ENCODE results near the gene TANGO6. TPM values are rescaled to one million over a fixed set of nuclear protein-coding genes. Genes with fewer than 3 reads are reported as not detected.

The TANGO6 gene
- total and polyA plus RNA-seq, 2 of the 8 experiments (the other 6 are each of a cell fraction or from before 2014, with no cell fraction given), result 5.0 to 19.5 TPM

DNA sequence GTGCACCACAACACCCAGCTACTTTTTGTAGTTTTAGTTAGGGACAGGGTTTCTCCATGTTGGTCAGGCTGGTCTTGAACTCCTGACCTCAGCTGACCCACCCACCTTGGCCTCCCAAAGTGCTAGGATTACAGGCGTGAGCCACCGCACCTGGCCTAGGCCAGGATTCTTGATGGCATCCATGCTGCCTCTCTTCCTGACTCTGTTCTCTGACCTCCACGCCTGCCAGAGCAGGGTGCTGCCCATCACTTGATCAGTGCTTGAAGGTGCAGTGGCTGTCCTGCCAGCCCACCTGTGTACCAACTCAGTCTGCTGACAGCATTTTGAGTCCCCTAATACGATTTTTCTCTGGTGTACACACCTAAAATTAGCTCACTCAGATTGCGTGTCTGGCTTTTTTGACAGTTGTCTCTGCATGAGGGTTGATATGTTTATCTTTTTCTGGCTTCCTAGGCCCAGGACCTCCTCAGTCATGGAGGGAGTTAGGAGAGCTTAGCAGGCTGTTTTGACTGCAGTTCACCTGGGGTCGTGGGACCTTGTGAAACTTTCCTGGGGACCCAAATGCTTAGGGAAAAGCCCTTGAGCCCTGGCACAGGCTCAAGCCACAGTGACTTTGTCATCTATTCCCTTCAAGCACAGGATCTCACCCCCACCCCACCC is 268.0 kb downstream of the TANGO6 start (continued):
- TF ChIP-seq GABPA (IDR thresholded peaks at IDR 0.05; ENCODE audit: borderline replicate concordance, insufficient read depth, low read length) (no peak), POLR2A (IDR thresholded peaks at IDR 0.05; ENCODE audit: control extremely low read depth in 1 of 2, low read depth in 2 of 2, low read length in 2 of 2) (no peak), SIRT6 (IDR thresholded peaks at IDR 0.05; ENCODE audit: low read length) (no peak), SUZ12 (IDR thresholded peaks at IDR 0.05; ENCODE audit: low read length) (no peak), CTBP2 (IDR thresholded peaks at IDR 0.05; ENCODE audit: borderline replicate concordance, insufficient read depth, insufficient read length, low read length) (no peak), SP2 (IDR thresholded peaks at IDR 0.05; ENCODE audit: low read length) (no peak), BCL11A (IDR thresholded peaks at IDR 0.05; ENCODE audit: low read depth in 2 of 2, low read length in 2 of 2) (no peak), EP300 (IDR thresholded peaks at IDR 0.05; ENCODE audit: borderline replicate concordance in 1 of 2, low read depth in 2 of 2, low read length in 2 of 2) (no peak)
